AG10803 (cell line): ENCODE results near the gene SCAF1.

Experiments
- DNase-seq: peaks from one replicate; pipeline ENCODE4 v3.0.0; 2010; ENCODE audit warnings: low read depth
- H3K4me3 ChIP-seq: 2 replicates; pipeline ENCODE4 v1.5.1; 2011; ENCODE audit warnings: mild to moderate bottlenecking, low read length, control low read depth
- CTCF ChIP-seq: conservative IDR thresholded peaks from 2 replicates; pipeline ENCODE4 v1.5.1; 2011; ENCODE audit warnings: mild to moderate bottlenecking, low read length, control low read depth, inconsistent platforms

Gene SCAF1

DNA sequence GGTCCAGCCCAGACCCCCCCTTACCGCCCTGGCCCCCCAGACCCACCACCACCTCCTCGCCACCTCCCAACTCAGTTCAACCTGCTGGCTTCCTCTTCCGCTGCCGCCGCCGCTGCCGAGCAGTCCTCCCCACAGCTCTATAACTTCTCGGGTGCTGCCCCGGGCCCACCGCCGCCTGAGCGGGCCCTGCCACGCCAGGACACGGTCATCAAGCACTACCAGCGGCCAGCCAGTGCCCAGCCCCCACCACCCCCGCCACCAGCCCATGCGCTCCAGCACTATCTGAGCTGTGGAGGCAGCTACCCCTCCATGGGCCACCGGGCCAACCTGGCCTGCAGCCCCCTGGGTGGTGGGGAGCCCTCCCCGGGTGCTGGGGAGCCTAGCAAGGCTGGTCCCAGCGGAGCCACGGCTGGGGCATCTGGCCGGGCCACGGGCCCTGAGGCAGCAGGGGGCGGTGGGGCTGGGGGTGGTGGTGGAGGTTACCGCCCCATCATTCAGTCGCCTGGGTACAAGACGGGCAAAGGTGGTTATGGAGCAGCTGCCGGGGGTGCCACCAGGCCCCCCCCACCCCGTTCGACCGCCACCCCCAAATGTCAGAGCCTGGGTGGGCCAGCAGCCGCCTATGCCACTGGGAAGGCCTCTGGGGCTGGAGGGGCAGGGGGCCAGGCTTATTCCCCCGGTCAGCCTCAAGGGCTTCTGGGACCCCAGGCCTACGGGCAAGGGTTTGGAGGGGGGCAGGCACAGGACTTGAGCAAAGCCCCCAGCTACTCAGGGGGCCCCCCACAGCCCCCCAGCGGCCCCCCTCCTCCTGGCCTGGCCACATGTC lies 46.8 kb upstream of the SCAF1 start:
- H3K4me3 ChIP-seq: no peak overlapping the region
- no peak for TF ChIP-seq CTCF
- no peak for DNase-seq

DNA sequence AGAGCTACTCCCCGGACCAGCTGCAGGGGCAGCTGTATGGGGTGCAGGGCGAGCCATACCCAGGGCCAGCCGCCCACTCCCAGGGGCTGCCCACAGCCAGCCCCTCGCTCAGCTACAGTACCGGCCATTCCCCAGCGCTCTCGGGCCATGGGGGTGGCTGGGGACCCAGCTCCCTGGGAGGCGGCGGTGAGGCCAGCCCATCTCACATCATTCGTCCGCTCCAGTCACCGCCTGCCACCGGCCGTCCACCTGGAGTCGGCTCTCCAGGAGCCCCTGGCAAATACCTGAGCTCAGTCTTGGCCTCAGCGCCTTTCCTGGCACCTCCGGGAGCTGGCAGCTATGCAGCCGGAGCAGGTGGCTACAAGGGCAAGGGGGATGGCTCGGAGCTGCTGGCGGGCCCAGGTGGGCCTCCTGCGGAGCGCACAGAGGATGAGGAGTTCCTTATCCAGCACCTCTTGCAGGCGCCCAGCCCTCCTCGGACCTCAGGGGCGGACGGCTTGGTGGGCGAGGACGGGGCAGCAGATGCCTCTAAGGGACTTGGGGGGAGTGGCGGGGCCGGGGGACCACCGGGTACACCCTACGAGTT lies 46.1 kb upstream of the SCAF1 start:
- no peak for TF ChIP-seq CTCF
- no peak overlapping the region for H3K4me3 ChIP-seq
- no peak for DNase-seq

DNA sequence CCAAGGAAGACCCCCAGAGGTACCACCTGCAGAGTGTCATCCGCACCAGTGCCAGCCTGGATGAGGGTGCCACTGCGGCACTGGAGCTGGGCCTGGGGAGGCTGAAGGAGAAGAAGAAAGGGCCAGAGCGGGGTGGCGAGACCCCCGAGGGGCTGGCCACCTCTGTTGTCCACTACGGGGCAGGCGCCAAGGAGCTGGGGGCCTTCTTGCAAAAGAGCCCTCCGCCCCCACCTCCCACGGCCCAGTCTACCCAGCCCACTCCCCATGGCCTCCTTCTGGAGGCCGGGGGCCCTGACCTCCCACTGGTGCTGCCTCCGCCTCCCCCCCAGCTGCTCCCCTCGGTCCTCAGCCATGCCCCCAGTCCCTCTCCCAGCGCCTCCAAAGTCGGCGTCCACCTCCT lies 45.6 kb upstream of the SCAF1 start:
- no peak for DNase-seq
- H3K4me3 ChIP-seq: no peak overlapping the region
- TF ChIP-seq CTCF: no peak

DNA sequence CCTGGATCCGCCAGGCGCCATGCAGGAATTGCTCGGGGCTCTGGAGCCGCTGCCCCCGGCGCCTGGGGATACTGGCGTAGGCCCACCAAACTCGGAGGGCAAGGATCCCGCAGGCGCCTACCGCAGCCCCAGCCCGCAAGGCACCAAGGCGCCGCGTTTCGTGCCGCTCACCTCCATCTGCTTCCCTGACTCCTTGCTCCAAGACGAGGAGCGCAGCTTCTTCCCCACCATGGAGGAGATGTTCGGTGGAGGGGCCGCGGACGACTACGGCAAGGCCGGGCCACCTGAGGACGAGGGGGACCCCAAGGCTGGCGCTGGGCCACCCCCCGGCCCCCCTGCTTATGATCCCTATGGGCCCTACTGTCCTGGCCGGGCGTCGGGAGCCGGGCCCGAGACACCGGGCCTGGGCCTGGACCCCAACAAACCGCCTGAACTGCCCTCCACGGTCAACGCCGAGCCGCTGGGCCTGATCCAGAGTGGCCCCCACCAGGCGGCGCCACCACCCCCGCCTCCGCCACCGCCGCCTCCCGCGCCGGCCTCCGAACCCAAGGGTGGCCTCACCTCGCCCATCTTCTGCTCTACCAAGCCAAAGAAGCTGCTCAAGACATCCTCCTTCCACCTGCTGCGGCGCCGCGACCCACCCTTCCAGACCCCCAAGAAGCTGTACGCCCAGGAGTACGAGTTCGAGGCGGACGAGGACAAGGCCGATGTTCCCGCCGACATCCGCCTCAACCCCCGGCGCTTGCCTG lies 44.9 kb upstream of the SCAF1 start:
- H3K4me3 ChIP-seq: no peak overlapping the region
- no peak for DNase-seq
- no peak for TF ChIP-seq CTCF

GRCh38 chr19:49597703-49597974 lies 44.4 kb upstream of the SCAF1 start:
- H3K4me3 ChIP-seq: no peak overlapping the region
- no peak for DNase-seq
- no peak for TF ChIP-seq CTCF

GRCh38 chr19:49599378-49600295 lies 42.4 kb upstream of the SCAF1 start:
- no peak for TF ChIP-seq CTCF
- DNase-seq: no peak
- no peak overlapping the region for H3K4me3 ChIP-seq
